BLaER1 treated with 17β-estradiol and CSF1 and Interleukin-3, amounts not matched to agents 10 nM and 100 nM (cell line): Measurements from ENCODE around the gene ITGAV.

Experiments
- H3K27ac ChIP-seq, 11 experiments: shearing (Covaris generic); formaldehyde crosslinking; 2 replicates each; pipeline ENCODE4 v1.8.1; 2022
- H3K27me3 ChIP-seq, 11 experiments: shearing (Covaris generic); formaldehyde crosslinking; 2 replicates each; pipeline ENCODE4 v1.8.1; 2022
- H3K36me3 ChIP-seq, 11 experiments: shearing (Covaris generic); formaldehyde crosslinking; 2 replicates each; pipeline ENCODE4 v1.8.1; 2022
- H3K4me1 ChIP-seq, 10 experiments: shearing (Covaris generic); formaldehyde crosslinking; 2 replicates each; pipeline ENCODE4 v1.8.1; 2022
- H3K4me2 ChIP-seq, 11 experiments: shearing (Covaris generic); formaldehyde crosslinking; 2 replicates each; pipeline ENCODE4 v1.8.1; 2022
- H3K4me3 ChIP-seq, 10 experiments: shearing (Covaris generic); formaldehyde crosslinking; 2 replicates each; pipeline ENCODE4 v1.8.1; 2022
- H3K9ac ChIP-seq, 11 experiments: shearing (Covaris generic); formaldehyde crosslinking; 2 replicates each; pipeline ENCODE4 v1.8.1; 2022
- H3K9me3 ChIP-seq, 11 experiments: shearing (Covaris generic); formaldehyde crosslinking; replicated peaks in 1 of 11; 2 replicates each; pipeline ENCODE4 v1.8.1; 2022
- H4K20me1 ChIP-seq, 11 experiments: shearing (Covaris generic); formaldehyde crosslinking; 2 replicates each; pipeline ENCODE4 v1.8.1; 2022
- Cebpa-rat ChIP-seq, 11 experiments: shearing (Covaris generic); IDR thresholded peaks; 2 replicates each; pipeline ENCODE4 v1.8.1; 2022

ITGAV gene

DNA sequence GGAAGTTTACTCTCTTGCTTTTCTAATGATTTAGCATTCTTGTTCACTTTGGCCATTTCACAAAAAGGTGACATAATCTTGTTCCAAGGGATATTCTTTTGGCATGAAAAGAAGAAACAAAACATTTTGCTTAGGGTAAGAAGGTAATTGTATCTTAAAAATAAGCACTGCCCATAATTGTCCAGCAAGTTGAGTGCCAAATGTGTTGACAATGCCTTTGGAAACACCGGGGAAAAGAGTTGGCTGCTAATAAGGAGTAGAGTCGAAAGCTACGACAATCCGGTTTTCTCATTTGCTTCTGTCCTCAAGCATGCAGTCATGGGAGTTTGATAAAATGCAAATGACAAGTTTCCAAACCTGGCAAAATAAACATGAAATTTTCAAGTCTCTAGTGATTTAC lies 27.3 kb downstream of the ITGAV start:
- Histone ChIP-seq H3K36me3 (peaks cover 0 to 23% (median 4%) of the 10 kb centered on the region in 11 experiments; a peak in 12 of 22 replicates), H3K27me3 (no peaks in the 10 kb centered on the region)

DNA sequence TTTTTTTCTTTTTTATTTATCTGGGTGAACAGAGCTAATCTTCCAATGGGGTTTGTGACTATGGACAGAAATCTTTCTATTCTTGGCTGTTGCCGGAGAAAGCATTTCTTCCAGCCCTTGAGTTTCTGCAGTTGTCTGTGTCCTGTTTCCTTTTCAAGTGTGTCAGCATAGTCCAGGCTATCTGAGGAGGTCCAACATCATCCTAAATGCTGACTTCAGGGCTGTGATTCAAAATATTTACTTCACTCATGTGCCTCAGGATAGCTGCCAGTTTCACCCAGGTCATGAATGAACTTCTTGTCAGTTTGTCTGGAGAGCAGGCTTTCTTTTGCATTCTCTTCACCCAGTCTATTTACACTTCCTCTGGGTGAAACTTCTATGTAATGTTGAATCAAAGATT lies 27.9 kb downstream of the ITGAV start:
- Histone ChIP-seq H3K4me3 (no peak overlapping the region), H3K27me3 (no peaks in the 10 kb centered on the region), H3K27ac (no peak overlapping the region), H3K4me1 (peaks cover 0 to 6% (median 0%) of the 10 kb centered on the region in 10 experiments; a peak in 6 of 20 replicates), H3K9ac (no peak overlapping the region), H3K9me3 (no peaks in the 10 kb centered on the region), H3K36me3 (peaks cover 0 to 25% (median 9%) of the 10 kb centered on the region in 11 experiments; a peak in 17 of 22 replicates), H4K20me1 (no peaks in the 10 kb centered on the region), H3K4me2 (no peak overlapping the region)
- TF ChIP-seq Cebpa-rat (IDR thresholded peaks at IDR 0.05) = no peak

More for the DNA sequence above, 27.3 kb downstream of the ITGAV start:
- Histone ChIP-seq H3K4me3 (no peak overlapping the region), H4K20me1 (no peaks in the 10 kb centered on the region), H3K27ac (no peak overlapping the region), H3K4me2 (no peak overlapping the region), H3K9me3 (no peaks in the 10 kb centered on the region), H3K9ac (no peak overlapping the region), H3K4me1 (peaks cover 0 to 5% (median 0%) of the 10 kb centered on the region in 10 experiments; a peak in 3 of 20 replicates)
- TF ChIP-seq Cebpa-rat (IDR thresholded peaks at IDR 0.05) = no peak

DNA sequence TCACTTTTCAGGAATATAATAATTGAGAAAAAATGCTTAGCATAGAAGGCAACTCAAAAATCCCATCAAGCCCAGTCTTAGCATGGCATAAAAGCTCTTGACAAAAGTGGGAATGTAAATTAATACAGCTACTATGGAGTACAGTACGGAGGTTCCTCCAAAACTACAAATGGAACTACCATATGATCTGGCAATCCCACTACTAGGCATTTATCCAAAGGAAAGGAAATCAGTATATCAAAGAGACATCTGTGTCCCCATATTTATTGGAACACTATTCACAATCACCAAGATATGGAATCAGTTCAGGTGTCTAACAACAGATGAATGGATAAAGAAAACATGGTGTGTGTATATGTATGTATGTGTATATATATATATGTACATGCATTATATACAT lies 28.8 kb downstream of the ITGAV start:
- Histone ChIP-seq H3K9me3 (no peaks in the 10 kb centered on the region), H3K9ac (no peak overlapping the region), H4K20me1 (no peaks in the 10 kb centered on the region), H3K27me3 (no peaks in the 10 kb centered on the region), H3K36me3 (peaks cover 0 to 34% (median 17%) of the 10 kb centered on the region in 11 experiments; a peak in 21 of 22 replicates), H3K4me1 (peaks cover 0 to 16% (median 0%) of the 10 kb centered on the region in 10 experiments; a peak in 6 of 20 replicates), H3K27ac (no peak overlapping the region), H3K4me2 (no peak overlapping the region), H3K4me3 (no peak overlapping the region)
- TF ChIP-seq Cebpa-rat (IDR thresholded peaks at IDR 0.05) = no peak

DNA sequence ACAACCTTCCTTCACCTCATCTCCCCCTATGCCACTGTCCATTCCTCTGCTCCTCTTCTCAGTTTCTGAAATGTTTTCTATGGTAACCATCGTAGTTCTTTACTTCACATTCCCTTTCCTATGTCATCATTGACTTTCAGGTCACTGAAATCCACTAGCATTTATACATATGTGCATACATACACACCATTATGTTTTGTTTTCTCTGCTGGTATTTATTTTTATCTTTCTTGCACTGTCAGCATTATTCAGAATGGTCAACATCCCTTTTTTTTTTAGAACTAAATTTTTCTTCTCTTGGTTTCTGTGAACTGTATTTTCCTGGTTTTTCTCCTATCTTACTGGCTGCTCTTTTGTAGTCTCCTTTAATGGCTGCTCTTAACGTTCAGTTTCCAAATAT lies 33.2 kb downstream of the ITGAV start:
- Histone ChIP-seq H3K4me1 (peaks cover 0 to 17% (median 0%) of the 10 kb centered on the region in 10 experiments; a peak in 6 of 20 replicates), H3K4me3 (no peak overlapping the region), H3K4me2 (peak overlapping the region in 2 of 11 experiments; percentile 47 to 63; a peak in 5 of 22 replicates), H3K9ac (no peak overlapping the region), H3K36me3 (peaks cover 22 to 73% (median 39%) of the 10 kb centered on the region in 11 experiments; a peak in 21 of 22 replicates), H3K27me3 (no peaks in the 10 kb centered on the region), H4K20me1 (no peaks in the 10 kb centered on the region), H3K27ac (no peak overlapping the region; a peak in 1 of 22 replicates), H3K9me3 (no peaks in the 10 kb centered on the region)
- TF ChIP-seq Cebpa-rat (IDR thresholded peaks at IDR 0.05) = no peak

DNA sequence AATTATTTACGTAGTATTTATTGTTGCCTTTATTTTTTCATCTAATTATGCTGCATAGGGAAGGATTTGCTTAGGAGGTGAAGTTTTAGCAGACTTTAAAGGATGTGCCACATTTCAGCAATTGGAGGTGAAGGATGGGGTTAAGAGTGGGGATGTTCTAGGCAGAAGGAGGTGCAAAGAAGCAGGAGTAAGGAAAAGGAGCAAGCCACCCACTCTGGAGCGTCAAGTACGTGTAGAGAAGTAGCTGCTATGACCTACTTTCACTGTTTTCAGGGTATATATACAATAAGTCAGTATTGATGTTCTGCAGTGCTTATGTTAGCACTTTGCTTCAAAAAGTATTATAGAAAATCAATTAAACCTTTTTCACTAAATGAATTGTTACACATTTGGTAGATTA lies 34.4 kb downstream of the ITGAV start:
- Histone ChIP-seq H3K4me1 (peaks cover 0 to 23% (median 0%) of the 10 kb centered on the region in 10 experiments; a peak in 6 of 20 replicates), H3K9ac (no peak overlapping the region), H3K27ac (no peak overlapping the region), H3K4me2 (no peak overlapping the region), H3K36me3 (peaks cover 22 to 75% (median 39%) of the 10 kb centered on the region in 11 experiments; a peak in 21 of 22 replicates), H4K20me1 (no peaks in the 10 kb centered on the region), H3K9me3 (no peaks in the 10 kb centered on the region), H3K27me3 (no peaks in the 10 kb centered on the region), H3K4me3 (no peak overlapping the region)
- no peak for TF ChIP-seq Cebpa-rat (IDR thresholded peaks at IDR 0.05)

DNA sequence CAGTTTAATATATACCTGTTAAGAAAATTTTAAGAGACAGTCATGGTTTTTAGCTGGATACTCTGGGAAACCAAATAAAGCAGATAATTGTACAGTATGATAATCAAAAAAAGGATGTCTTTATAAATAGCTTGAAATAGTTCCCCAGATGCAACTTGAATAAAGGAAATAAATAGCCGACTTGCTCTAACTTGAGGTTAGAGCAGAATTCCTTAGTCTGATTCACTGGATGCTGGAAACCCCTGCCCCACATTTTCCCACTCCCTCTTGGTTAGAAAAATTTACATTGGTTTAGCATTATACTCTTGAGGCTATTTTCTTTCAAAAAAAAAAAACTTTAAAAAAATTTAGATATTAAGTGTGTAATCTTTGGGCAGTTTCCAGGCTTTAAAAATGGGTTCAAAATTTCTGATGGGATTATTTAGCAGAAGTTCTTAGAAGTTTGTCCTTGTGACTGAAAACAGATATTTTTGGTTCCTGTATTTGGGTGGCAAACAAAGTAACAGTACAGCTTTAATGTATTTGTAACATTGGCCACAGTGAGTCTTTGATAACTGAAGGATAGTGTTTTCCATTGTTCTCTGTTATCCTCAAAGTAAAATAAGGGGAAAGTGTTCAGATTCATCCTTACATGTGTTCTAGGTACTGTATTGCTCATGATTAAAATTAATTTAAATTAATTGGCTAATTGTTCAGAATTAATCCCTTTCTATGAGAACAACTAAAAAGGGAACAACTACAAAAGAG lies 39.6 kb downstream of the ITGAV start:
- H3K9me3 ChIP-seq = no peaks in the 10 kb centered on the region

DNA sequence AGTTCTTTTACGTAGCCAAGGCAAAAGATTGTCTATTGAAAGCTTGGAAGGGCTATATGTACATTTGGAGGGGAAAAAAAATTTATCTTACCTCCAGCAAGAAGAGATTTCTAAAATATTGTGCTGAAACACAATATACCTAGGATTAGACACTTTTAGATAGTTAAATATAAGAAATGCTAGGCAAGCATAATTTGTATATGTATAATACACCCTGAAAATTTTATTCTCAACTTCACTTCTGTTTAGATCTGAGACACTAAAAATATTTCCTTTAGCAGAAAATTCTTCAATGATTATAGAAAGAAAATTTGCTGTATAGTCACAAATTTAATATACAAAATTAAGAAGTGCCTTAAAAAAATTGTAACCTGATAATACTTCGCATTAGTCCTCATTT lies 42.6 kb downstream of the ITGAV start:
- H3K9me3 ChIP-seq = no peaks in the 10 kb centered on the region
- H4K20me1 ChIP-seq = no peaks in the 10 kb centered on the region
- no peak overlapping the region for H3K4me2 ChIP-seq
- no peak for TF ChIP-seq Cebpa-rat (IDR thresholded peaks at IDR 0.05)
- peaks cover 0 to 11% (median 5%) of the 10 kb centered on the region in 11 experiments; a peak in 6 of 22 replicates for H3K36me3 ChIP-seq
- H3K4me1 ChIP-seq = peaks cover 0 to 45% (median under 1%) of the 10 kb centered on the region in 10 experiments; a peak in 9 of 20 replicates
- H3K9ac ChIP-seq = no peak overlapping the region
- H3K27me3 ChIP-seq = no peaks in the 10 kb centered on the region
- H3K27ac ChIP-seq = no peak overlapping the region
- no peak overlapping the region for H3K4me3 ChIP-seq

More for the DNA sequence above, 39.6 kb downstream of the ITGAV start:
- peaks cover 8 to 40% (median 17%) of the 10 kb centered on the region in 11 experiments; a peak in 20 of 22 replicates for H3K36me3 ChIP-seq
- no peak for TF ChIP-seq Cebpa-rat (IDR thresholded peaks at IDR 0.05)
- H3K4me2 ChIP-seq = peak overlapping the region in 2 of 11 experiments; percentile 1 to 53; a peak in 2 of 22 replicates
- no peaks in the 10 kb centered on the region for H4K20me1 ChIP-seq
- H3K4me3 ChIP-seq = no peak overlapping the region
- peak overlapping the region in 1 of 11 experiments; percentile 26; a peak in 1 of 22 replicates for H3K27ac ChIP-seq
- peaks cover 0 to 19% (median 0%) of the 10 kb centered on the region in 10 experiments; a peak in 4 of 20 replicates for H3K4me1 ChIP-seq
- H3K27me3 ChIP-seq = no peaks in the 10 kb centered on the region
- H3K9ac ChIP-seq = no peak overlapping the region

DNA sequence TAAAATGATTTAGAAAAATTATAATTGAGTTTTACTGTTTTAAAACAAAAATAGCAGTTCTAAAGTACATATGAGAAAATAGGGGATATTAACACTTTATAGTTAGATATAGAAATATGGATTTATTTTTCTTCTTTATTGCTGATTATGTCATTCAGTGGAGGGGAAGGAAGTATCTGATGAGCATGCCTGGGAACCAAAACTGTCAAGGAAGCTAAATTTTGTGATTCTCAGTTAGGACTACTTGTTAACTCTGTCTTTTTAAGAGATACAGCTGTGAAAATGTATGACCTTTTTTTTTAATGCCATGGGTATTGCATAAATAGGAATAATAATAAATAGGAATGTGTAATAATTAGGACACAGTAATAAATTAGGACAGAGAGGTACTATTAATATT lies 44.8 kb downstream of the ITGAV start:
- Histone ChIP-seq H3K36me3 (peaks cover 0 to 17% (median 4%) of the 10 kb centered on the region in 11 experiments; a peak in 7 of 22 replicates), H3K4me1 (peaks cover 0 to 58% (median 10%) of the 10 kb centered on the region in 10 experiments; a peak in 13 of 20 replicates), H4K20me1 (0 out of 22 replicates have a peak, but pooled peaks cover 0 to 5% (median 0%) of the 10 kb centered on the region in 11 experiments), H3K4me2 (peak overlapping the region in 2 of 11 experiments; percentile 27 to 30; a peak in 2 of 22 replicates), H3K4me3 (no peak overlapping the region), H3K9ac (no peak overlapping the region), H3K9me3 (no peaks in the 10 kb centered on the region), H3K27ac (no peak overlapping the region), H3K27me3 (no peaks in the 10 kb centered on the region)
- TF ChIP-seq Cebpa-rat (IDR thresholded peaks at IDR 0.05) = no peak

DNA sequence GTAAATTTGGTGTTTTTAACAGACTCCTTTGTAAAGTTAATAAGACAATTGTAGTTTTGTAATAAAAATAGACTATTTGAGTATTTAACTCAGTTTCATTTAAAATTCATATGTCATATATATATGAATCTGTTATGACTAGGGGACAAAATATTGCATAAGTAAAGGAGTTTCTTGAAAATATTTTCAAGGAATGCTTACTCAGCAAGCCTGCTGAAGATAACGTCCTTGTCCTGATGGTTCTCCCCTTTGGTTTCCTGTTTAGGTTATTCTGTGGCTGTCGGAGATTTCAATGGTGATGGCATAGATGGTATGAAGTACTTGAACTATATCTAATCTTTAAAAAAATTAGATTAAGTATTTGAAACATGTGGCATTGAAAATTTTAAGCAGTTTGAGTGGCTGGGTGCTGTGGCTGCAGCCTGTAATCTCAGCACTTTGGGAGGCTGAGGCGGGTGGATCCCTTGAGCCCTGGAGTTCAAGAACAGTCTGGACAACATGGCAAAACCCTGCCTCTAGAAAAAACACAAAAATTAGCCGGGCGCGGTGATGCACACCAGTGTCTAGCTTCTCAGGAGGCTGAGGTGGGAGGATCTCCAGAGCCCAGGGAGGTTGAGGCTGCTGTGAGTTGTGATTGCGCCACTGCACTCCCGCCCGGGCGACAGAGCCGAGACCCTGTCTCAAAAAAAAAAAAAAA lies 47.1 kb downstream of the ITGAV start:
- no peak for TF ChIP-seq Cebpa-rat (IDR thresholded peaks at IDR 0.05)

More for the DNA sequence above, 47.1 kb downstream of the ITGAV start:
- H3K27me3 ChIP-seq = no peaks in the 10 kb centered on the region
- H3K27ac ChIP-seq = no peak overlapping the region
- no peak overlapping the region for H3K4me3 ChIP-seq
- H3K9me3 ChIP-seq = no peaks in the 10 kb centered on the region
- H3K4me2 ChIP-seq = peak overlapping the region in 4 of 11 experiments; percentile 24 to 76 (median 62); a peak in 7 of 22 replicates
- H3K9ac ChIP-seq = no peak overlapping the region
- H4K20me1 ChIP-seq = 0 out of 22 replicates have a peak, but pooled peaks cover 0 to 5% (median 0%) of the 10 kb centered on the region in 11 experiments
- H3K4me1 ChIP-seq = peaks cover 0 to 71% (median 10%) of the 10 kb centered on the region in 10 experiments; a peak in 13 of 20 replicates
- peaks cover 0 to 27% (median 10%) of the 10 kb centered on the region in 11 experiments; a peak in 12 of 22 replicates for H3K36me3 ChIP-seq
